OCI-LY1 (cell line): ENCODE data around the gene PEAR1.
A peak's percentile ranks its signal among the peaks of the same experiment; 100 is the strongest.

Experiments
- EZH2 ChIP-seq: fragments of 200-600 bp; sonication (generic), shearing (Covaris generic); IDR thresholded peaks from 2 replicates; pipeline ENCODE4 v1.8.0; 2017; ENCODE audit warnings: borderline replicate concordance, mixed run types, mild to moderate bottlenecking, antibody characterized with exemption, low read length, moderate library complexity, mixed read lengths
- TF ChIP-seq, protein P1 (sequence below): fragments of 200-600 bp; sonication (generic), shearing (Covaris generic); IDR thresholded peaks from 2 replicates; pipeline ENCODE4 v1.5.1; 2017; ENCODE audit warnings: mild to moderate bottlenecking, antibody characterized with exemption, low read length, moderate library complexity, mixed read lengths

DNA sequence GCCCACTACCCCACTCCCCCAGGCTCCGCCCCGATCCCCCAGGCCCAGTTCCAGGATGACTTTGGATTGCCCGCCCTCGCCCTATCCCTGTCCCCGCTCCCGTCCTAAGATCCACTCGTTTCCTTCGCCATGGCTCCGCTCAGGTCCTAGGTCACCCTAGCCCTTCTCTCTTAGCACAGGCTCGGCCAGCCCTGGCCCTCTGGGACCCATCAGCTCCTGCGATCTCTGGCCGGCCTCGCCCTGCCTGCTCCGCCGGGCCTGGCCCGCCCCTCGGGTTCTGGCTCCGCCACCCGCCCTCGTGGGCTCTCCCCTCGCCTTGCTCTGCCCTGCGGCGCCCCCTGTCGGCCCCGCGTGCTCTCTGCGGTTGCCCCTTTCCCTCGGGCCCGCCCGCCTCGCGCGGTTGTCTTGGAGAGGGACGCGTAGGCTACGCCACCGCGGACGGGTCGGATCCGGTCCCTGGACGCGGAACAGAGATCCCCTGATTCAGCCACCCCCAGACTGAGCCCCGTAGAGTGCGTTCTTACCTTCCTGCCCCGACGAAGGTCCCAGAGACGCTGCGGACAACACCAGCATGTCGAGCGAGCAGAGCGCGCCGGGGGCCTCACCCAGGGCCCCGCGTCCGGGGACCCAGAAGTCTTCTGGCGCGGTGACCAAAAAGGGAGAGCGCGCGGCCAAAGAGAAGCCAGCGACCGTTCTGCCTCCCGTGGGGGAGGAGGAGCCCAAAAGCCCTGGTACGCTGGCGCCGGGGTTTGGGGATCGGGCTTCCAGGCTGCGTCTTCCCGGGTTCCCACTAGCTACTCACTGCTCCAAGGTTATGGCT, 26.9 kb downstream of the PEAR1 start, which contains the start of gene LRRC71:
- no peak for TF ChIP-seq EZH2
- TF ChIP-seq, protein P1, sequence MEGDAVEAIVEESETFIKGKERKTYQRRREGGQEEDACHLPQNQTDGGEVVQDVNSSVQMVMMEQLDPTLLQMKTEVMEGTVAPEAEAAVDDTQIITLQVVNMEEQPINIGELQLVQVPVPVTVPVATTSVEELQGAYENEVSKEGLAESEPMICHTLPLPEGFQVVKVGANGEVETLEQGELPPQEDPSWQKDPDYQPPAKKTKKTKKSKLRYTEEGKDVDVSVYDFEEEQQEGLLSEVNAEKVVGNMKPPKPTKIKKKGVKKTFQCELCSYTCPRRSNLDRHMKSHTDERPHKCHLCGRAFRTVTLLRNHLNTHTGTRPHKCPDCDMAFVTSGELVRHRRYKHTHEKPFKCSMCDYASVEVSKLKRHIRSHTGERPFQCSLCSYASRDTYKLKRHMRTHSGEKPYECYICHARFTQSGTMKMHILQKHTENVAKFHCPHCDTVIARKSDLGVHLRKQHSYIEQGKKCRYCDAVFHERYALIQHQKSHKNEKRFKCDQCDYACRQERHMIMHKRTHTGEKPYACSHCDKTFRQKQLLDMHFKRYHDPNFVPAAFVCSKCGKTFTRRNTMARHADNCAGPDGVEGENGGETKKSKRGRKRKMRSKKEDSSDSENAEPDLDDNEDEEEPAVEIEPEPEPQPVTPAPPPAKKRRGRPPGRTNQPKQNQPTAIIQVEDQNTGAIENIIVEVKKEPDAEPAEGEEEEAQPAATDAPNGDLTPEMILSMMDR: peak; percentile 65
